Muscle layer of colon (tissue), 2 donors: ENCODE measurements around the gene ITM2C.

Experiments used
- H3K27ac ChIP-seq: one replicate; pipeline ENCODE4 v1.7.0; 2013; ENCODE audit warnings: low read depth, mild to moderate bottlenecking, low read length, moderate library complexity
- H3K27me3 ChIP-seq, 2 donors: one replicate each; pipeline ENCODE4 v1.7.0; 2013; ENCODE audit warnings: low read length in 2 of 2, mild to moderate bottlenecking in 2 of 2; ENCODE audit not compliant: insufficient read depth in 2 of 2, control insufficient read depth in 1 of 2
- H3K36me3 ChIP-seq: one replicate; pipeline ENCODE4 v1.7.0; 2013; ENCODE audit warnings: mild to moderate bottlenecking, low read length; ENCODE audit not compliant: insufficient read depth
- H3K4me1 ChIP-seq: one replicate; pipeline ENCODE4 v1.7.0; 2013; ENCODE audit warnings: mild to moderate bottlenecking, low read length; ENCODE audit not compliant: insufficient read depth
- H3K4me3 ChIP-seq, 2 donors: one replicate each; pipeline ENCODE4 v1.7.0; 2013; ENCODE audit warnings: low read length in 2 of 2, low read depth in 1 of 2, mild to moderate bottlenecking in 1 of 2, moderate library complexity in 1 of 2
- H3K9ac ChIP-seq: one replicate; pipeline ENCODE4 v1.7.0; 2013; ENCODE audit warnings: low read length
- H3K9me3 ChIP-seq: one replicate; pipeline ENCODE4 v1.7.0; 2013; ENCODE audit warnings: mild to moderate bottlenecking, low read length
- donor health status: abdominal sarcoma.
- donor health status: Adenocarcinoma of cecum.

Gene ITM2C

DNA sequence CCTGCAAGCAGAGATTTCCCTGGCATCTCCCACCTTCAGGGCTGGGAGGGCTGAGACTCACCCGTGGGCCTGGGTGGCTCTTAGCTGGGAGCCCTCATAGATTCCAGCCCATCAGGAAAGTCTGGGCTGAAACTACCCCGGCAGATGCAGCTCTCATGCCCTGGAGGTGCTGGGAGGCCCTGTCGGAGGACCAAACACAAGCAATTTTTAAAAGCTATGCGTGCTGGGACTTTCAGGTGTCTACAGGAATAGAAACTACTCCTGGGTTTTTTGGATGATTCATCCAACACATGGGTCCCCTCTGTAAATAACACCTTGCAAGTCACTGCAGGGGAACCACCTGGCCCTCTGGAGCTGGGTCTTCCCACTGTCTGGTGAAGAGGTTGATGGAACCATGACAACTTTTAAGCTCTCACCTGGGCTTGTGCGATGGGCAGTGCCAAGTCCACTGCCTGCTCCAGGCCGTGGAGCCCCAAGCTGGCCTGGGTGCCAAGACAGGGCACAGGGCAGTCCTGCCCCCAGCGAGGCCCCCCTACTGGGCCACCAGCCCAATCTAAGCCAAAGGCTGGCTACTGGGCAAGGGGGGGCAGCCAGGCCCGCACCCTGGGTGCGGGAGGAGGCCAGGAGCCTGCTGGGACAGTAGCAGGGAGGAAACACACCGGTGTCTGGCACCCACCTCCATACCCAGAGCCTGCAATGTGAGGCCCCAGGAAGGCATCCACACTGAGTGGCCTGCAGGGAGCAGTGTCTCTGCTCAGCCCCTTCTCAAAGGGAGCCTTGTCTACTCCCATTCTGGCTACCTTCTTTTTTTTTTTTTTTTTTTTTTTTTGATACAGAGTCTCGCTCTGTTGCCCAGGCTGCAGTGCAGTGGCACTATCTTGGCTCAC is 61.4 kb downstream of the ITM2C start:
- Histone ChIP-seq H3K27ac (no peak overlapping the region), H3K4me3 (no peak overlapping the region), H3K36me3 (no peaks in the 10 kb centered on the region), H3K9ac (no peak overlapping the region), H3K4me1 (no peaks in the 10 kb centered on the region), H3K27me3 (no peaks in the 10 kb centered on the region), H3K9me3 (no peaks in the 10 kb centered on the region)

DNA sequence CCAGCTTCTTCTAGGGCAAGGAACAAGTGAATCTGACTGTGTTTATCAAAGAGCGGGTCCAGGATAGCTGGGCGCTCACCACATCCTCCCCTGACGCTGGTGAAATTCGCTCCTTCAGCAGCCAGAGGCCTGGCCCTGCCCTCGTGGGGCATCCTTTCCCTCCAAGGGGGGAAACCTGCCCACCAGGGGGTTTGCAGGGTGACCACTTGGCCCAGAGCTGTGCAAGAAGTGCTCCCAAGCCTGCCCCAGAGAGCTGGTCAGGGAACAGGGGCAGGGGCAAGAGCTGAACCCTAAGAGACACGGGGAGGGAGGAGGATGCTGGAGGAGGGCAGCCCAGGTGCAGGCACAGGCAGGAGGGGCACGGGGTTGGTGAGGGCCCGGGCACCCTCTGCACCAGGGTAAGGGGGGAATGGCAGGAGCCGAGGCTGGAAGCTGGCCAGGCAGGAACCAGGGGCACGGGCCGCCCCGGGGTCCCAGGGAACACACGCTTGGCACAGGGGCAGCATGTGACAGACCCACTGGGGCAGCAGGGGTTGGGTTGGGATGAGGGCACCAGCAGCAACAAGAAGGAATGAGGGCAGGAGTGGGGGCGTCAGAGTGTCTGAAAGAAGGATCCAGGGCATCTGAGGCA is 63.1 kb downstream of the ITM2C start:
- H3K9ac ChIP-seq, result no peak overlapping the region
- no peak overlapping the region for H3K4me3 ChIP-seq
- no peaks in the 10 kb centered on the region for H3K9me3 ChIP-seq
- H3K27ac ChIP-seq, result no peak overlapping the region
- no peaks in the 10 kb centered on the region for H3K36me3 ChIP-seq
- peaks cover 4% of the 10 kb centered on the region for H3K4me1 ChIP-seq
- no peaks in the 10 kb centered on the region for H3K27me3 ChIP-seq
